NCI-H1930 (cell line): ENCODE data around the gene ZMYM5.
A peak's percentile ranks its signal among the peaks of the same experiment; 100 is the strongest.
"Not testable (repeated sequence)": the region's sequence is repeated elsewhere in the genome, so short reads cannot be mapped to it uniquely, and the experiment has no call there.

ENCODE experiments used
- DNase-seq, 2 experiments: peaks; one replicate each; lab custom pipeline; 2025; lab: John Stamatoyannopoulos, UW

Gene ZMYM5

GRCh38 chr13:19863323-19864023 is at the start of gene ZMYM5:
Gene ZMYM5 (minus strand): TSS chr13:19863649. CDS start chr13:19852180, 11,469 bp downstream.
- DNase-seq = peak; percentile 99

DNA sequence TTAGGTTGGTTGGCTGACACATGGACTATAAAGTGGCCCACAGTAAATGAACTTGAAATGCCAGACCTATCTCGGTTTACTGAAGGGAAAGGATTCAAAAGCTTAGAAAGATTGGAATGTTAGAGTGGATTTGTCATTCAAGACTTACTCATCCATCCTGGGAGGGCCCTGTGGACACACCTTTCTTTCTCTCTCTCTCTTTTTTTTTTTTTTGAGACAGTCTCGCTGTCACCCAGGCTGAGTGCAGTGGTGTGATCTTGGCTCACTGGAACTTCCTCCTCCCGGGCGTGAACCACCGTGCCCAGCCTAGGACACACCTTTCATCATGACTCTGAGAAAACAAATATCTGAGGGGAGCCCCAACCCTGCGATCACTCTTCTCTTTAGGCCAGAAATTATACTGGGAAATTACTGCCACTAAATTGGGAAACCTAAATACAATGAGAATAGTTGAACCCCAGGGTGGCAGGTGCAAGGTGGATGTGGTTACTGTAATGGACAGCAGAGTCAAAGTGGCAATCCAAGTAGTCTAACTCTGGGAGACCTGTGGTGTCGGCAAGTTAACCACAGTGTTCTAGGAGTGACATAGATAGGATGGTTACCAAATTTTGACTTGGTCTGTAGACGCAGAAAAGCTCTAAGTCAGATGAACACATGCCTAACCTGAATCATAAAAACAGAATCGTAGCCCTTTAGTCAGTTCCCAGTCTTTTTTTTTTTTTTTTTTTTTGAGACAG is 47.1 kb upstream of the ZMYM5 start:
- no peak for DNase-seq

GRCh38 chr13:19908350-19908986 is 45.0 kb upstream of the ZMYM5 start:
- no peak for DNase-seq

GRCh38 chr13:19905487-19906195 is 42.2 kb upstream of the ZMYM5 start:
- not testable (repeated sequence) for DNase-seq

DNA sequence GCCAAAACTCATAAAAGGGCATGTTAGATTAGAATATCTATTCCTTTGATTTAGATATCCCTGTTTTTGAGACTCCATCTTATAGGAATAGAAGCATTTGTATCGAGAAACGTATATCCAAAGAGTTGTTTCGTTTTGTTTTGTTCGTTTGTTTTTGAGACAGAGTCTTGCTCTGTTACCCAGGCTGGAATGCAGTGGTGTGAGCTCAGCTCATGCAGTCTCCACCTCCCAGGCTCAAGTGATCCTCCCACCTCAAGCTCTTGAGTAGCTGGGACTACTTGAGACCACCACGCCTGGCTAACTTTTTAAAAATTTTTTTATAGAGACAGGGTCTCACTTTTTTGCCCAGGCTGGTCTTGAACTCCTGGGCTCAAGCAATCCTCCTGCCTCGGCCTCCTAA is 26.6 kb upstream of the ZMYM5 start:
- no peak for DNase-seq

GRCh38 chr13:19888799-19889198 is 25.4 kb upstream of the ZMYM5 start:
- no peak for DNase-seq

DNA sequence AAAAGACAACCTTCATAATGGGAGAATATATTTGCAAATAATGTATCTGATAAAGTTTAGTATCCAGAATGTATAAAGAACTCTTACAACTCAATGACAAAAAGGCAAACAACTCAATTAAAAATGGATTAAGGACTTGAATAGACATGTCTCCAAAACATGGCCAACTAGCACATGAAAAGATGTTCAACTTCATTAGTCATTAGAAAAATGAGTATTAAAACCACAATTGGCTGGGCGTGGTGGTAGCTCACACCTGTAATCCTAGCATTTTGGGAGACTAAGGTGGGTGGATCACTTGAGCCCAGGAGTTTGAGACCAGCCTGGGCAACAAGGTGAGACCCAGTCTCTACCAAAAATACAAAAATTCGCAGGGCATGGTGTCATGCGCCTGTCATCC is 18.8 kb upstream of the ZMYM5 start:
- no peak for DNase-seq

- DNase-seq = no peak
Measured at GRCh38 chr13:19881641-19882040, 18.2 kb upstream of the ZMYM5 start.

DNA sequence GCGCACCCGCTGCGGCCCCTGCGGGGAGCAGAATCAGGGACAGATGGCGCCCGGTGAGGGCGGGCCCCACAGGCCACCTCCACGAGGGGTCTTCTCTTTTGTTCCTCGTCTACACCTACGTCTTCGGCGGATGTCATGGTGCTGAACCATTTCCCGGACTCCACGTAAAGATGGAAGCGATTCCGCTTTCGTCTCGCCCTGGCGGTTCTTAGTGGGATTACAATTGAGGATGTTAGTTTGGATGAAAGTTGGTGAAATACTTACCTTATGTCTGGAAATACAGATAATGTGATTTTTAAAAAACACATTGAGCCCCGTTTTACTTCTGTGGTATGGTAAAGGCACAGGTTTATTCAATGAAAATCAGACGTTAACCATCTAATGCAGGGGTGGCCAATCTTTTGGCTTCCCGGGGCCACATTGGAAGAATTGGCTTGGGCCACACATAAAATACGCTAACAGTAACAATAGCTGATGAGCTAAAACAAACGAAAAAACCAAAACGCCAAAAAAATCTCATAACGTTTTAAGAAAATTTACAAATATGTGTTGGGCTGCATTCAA is 1.4 kb upstream of the ZMYM5 start:
- DNase-seq = peak; percentile 81 to 86

DNA sequence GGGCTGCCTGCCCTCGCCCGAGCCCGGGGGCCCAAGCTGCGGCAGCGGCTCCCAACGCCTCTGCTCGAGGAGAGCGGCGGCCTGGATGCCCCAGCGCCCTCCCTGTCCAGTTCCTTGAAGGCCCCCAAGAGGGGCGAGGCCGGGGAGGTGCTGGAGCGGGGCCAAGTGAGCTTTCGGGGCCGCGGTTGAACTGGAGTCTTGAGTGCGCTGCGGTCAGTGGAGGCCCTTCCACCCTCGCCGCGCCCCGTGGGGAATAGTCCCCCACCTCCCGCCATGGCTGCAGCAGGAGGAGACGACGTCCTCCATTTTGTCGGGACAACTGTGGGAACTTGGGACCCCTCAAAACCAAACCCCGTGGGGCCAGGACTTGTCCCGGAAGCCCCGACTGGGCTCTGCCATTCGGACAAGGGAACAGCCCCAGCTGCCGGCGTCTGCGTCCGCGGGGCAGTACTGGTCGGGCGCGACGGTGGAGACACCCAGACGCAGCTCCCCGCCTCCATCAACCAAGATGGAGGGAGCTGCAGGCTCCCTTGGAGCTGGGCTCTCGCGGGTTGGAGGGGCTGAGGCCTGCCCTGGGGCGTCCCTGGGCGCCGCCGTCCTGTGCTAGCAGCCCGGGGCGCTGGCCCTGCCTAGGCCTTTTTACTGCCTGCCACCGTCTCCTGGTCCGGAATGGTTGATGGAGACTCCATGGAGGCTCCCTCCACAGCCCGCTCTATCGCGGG is 736 bp upstream of the ZMYM5 start:
- DNase-seq = peak; percentile 54 to 78

DNA sequence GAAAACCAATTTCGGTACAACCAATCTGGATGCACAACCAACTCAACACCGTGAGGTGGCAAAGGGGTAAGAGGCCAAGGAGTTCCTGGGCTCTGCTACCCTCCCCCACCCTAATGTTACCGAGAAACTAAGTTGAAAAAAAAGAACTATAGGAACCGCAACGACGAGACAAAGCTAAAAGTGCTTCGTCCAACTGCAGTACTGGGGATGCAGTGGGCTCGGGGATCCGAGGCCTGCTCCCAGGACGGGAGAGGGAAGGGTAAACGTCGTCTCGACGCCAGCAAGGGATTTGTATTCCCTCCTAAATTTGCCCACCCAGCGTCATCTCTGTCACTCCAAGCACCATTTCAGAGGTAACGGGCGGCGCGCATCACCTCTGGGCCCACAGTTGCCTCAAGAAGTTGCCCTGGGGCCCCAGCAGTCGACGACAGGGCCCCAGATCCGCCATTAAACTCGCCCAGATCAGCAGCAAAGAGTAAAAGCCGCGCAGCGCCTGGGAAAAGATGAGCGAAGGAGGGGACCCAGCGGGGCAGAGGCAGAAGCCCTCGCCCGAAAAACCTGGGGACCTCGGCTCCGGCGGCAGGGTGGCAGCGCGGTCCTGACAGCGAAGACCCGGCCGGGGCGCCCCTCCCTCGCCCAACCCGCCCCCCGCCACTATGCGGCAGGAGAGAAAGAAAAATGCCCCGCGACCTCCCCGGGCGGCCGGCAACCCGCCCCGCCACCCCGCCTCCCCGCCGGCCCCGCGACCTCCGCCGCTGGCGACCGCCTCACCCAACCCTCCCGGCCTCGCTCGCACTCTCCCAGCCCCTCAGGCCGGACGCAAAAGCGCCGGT is 752 bp downstream of the ZMYM5 start:
- DNase-seq = no peak

- no peak for DNase-seq
Measured at GRCh38 chr13:19861762-19862161, 1.7 kb downstream of the ZMYM5 start.

DNA sequence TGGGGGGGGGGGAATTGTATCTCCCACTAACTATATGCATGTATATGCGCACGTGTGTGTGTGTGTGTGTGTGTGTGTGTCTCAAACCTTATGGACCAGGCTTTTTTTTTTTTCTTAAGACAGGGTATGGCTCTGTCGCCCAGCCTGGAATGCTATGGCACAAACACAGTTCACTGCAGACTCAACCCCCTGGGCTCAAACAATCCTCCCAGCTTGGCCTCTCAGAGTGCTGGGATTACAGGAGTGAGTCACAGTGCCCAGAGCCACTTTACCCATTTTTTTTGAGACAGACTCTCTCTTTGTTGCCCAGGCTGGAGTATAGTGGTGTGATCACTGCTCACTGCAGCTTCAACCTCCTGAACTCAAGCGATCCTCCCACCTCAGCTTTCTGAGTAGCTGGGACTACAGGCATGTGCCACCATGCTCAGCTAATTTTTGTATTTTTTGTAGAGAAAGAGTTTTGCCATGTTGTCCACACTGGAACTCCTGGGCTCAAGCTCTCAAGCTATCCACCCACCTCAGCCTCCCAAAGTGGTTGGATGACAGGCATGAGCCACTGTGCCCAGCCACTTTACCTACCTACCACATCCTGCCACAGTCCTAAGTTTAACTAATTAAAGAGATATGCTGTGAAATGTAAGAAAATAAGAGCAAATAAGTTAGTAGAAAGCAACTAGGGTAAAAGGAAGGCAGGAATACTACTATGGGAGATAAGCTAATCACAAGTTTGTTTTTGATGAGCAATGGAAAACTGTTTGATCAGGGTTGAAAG is 2.4 kb downstream of the ZMYM5 start:
- no peak for DNase-seq

DNA sequence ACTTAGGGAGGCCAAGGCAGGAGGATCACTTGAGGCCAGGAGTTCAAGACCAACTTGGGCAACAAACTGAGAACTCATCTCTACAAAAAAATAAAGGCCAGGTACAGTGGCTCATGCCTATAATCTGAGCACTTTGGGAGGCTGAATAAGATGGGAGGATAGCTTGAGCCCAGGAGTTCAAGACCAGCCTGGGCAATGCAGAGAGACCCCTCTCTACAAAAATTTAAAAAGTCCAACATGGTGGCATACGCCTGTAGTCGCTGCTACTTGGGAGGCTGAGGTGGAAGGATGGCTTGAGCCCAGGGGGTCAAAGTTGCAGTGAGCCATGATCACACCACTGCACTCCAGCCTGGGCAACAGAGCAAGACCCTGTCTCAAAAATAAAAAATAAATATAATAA is 5.8 kb downstream of the ZMYM5 start:
- not testable (repeated sequence) for DNase-seq

- no peak for DNase-seq
Measured at GRCh38 chr13:19852766-19853165, 10.7 kb downstream of the ZMYM5 start.

DNA sequence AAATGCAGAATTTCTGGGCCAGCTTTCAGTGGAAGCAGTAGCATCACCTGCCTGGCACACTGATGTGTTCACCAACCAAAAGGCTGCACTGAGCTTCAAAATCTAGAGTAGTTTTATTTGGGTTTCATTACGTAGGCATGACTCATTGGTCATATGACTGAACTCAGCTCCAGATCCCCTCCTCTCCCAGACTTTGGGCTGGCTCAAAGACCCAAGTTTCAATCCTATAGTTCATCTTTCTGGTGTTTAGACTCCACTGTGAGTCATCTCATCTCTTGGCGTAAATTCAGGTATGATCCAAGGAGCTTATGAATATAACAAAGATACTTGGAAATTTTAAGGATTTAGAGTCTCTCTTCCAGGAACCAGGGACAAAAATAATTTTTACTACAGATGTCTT is 17.7 kb downstream of the ZMYM5 start:
- DNase-seq = no peak

GRCh38 chr13:19838865-19839275 is 24.6 kb downstream of the ZMYM5 start:
- no peak for DNase-seq

DNA sequence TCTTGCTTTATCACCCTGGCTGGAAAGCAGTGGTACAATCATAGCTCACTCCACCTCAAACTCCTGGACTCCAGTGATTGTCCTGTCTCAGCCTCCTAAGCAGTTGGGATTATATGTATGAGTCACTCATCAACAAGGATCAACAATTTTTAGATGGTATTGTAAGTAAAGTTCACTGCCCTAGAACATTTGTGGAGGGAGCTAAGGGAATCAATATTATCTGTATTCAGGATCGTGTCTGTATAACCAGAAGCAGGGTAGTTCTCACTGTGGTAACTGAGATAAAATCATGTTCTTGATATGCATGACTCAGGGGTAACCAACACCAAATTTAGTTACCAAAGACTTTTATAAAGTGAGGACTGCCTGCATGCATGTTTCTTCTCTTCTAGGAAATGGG is 27.0 kb downstream of the ZMYM5 start:
- no peak for DNase-seq

GRCh38 chr13:19834704-19835103 is 28.7 kb downstream of the ZMYM5 start:
- DNase-seq = no peak

GRCh38 chr13:19822673-19823072 is 40.8 kb downstream of the ZMYM5 start:
- no peak for DNase-seq
